Sigmoid colon (tissue), 4 donors: ENCODE data around the gene NCKAP5.

Experiments
- CTCF ChIP-seq, 4 experiments: fragments of 450-650 bp in 3 of 4; fragments of 200-600 bp in 1 of 4; IDR thresholded peaks; one replicate each; pipeline ENCODE4 v1.5.1; 2016 to 2019; ENCODE audit warnings: antibody characterized with exemption in 4 of 4, mild to moderate bottlenecking in 3 of 4, moderate library complexity in 2 of 4
- EP300 ChIP-seq, 4 donors: sonication (generic); formaldehyde crosslinking; IDR thresholded peaks; one replicate each; pipeline ENCODE4 v1.6.1; 2017; ENCODE audit warnings: antibody characterized with exemption in 4 of 4
- POLR2A ChIP-seq, 2 donors: fragments of 450-650 bp; IDR thresholded peaks; one replicate each; pipeline ENCODE4 v1.6.1; 2016; ENCODE audit warnings: antibody characterized with exemption in 2 of 2, mild to moderate bottlenecking in 2 of 2, moderate library complexity in 2 of 2
- POLR2AphosphoS5 ChIP-seq, 4 donors: sonication (generic); formaldehyde crosslinking; IDR thresholded peaks; one replicate each; pipeline ENCODE4 v1.6.1; 2017; ENCODE audit warnings: antibody characterized with exemption in 4 of 4

GRCh38 chr2:132886574-132886973, 681.7 kb downstream of the NCKAP5 start:
- TF ChIP-seq CTCF (IDR thresholded peaks at IDR 0.05) (no peak), POLR2A (IDR thresholded peaks at IDR 0.05) (no peak), POLR2AphosphoS5 (IDR thresholded peaks at IDR 0.05) (no peak), EP300 (IDR thresholded peaks at IDR 0.05) (no peak)
